Stimulated activated CD8-positive, alpha-beta memory T cell treated with anti-CD3 and anti-CD28 coated beads, Interleukin-7, amount 100 ng/mL, for 24 hours (primary cell): Measurements from ENCODE around the gene FAM83D.
"Not testable (repeated sequence)": the region's sequence is repeated elsewhere in the genome, so short reads cannot be mapped to it uniquely, and the experiment has no call there.

ENCODE experiments used
- DNase-seq: peaks from one replicate; pipeline ENCODE4 v3.0.0-alpha.2; 2020; ENCODE audit warnings: low read depth

The FAM83D gene

DNA sequence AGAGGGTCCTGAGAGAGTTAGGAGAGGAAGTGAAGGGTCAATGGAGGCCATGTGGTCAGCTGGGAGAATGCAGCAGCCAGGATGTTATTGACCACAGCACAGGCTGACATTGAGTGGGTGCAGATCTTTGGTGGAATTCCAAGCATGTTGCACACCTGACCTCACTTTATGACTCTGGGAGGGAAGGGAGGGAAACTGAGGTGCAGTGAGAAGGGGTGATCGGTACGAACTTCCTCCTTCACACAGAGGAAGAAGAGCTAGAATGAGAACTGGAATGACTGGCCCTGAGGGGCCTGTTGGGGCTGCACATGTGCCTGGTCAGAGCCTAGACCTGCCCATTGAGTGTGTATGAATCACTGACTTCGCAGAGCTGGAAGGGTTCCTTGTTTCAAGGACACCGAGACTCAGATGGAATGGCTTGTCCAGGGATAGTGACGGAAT is 9.8 kb downstream of the FAM83D start:
- no peak for DNase-seq

DNA sequence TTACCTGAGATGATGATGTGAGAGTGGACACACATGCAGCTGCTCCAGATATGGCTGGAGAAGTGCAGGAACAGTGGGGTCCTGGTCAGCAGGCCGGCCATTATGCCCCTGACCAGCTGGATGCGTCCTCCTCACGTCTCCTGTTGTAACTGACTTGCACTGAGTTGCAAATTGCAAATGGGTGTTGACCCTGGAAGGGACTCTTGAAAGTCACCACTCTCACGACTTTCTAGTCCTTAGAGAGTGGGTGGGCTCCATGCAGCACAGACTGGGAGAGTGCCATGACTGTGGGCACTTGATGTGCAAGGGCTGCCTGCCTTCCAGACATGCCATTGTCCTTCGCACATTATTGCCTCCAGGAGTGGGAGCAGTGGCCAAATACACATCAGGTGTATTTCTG is 10.8 kb downstream of the FAM83D start:
- DNase-seq, result no peak

DNA sequence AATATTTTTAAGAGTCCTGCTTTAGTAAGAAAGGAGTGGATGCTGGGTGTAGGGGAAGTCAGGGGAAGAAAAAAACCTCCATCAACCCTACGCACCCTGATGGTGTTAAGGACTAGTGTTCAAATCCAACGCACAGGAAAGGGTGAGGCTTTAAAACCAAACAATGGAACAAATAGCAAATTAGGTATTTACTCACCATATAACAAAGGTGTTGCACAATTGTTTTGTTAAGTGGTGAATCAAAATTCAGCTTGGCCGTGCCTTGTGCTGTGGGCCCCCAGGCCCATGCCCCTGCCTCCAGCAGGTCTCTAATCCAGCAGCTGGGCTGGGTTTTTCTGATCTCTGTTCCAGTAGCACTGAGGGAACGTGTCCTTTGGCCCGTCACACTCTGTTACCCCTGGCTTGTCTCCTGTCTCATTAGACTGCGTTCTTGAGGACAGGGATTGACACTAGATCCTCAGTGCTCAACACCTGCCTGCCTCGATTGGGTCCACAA is 11.8 kb downstream of the FAM83D start:
- DNase-seq, result no peak

DNA sequence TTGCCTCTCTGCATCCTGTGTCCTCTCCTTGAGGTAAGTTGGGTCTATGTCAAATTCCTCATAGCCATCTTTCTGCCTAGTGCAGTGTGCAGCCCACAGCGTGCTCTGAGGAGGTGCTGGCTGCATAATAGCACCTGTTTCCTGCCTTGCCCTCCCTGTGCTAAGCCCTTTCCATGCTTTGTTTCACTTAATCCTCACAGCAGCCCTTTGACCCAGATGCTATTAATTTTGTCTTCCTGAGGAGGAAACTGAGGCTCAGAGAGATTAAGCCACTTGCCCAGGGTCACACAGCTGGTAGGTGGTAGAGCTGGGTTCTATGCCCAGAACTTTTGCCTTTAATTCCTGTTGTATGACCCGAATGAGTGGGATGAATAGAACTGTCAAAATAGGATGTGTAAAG is 13.5 kb downstream of the FAM83D start:
- no peak for DNase-seq

DNA sequence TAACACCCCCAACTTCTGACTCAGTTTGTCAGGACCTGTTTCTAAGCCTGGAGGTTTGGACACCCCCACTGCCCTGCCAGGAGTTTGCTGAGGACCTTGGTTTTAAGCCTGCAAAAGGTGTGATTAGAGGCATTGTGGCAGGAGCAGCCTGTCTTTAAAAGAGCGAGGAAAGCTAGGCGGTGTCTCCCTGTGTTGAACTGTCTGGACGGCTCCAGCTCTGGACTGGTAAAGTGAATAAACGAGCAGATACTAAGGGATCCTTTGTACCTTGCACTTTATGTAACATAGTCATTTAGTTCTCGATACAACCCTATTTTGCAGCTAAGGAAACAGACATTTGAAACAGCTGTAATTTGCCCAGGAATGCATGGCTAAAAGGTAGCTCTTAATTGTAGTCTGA is 14.4 kb downstream of the FAM83D start:
- DNase-seq, result no peak

DNA sequence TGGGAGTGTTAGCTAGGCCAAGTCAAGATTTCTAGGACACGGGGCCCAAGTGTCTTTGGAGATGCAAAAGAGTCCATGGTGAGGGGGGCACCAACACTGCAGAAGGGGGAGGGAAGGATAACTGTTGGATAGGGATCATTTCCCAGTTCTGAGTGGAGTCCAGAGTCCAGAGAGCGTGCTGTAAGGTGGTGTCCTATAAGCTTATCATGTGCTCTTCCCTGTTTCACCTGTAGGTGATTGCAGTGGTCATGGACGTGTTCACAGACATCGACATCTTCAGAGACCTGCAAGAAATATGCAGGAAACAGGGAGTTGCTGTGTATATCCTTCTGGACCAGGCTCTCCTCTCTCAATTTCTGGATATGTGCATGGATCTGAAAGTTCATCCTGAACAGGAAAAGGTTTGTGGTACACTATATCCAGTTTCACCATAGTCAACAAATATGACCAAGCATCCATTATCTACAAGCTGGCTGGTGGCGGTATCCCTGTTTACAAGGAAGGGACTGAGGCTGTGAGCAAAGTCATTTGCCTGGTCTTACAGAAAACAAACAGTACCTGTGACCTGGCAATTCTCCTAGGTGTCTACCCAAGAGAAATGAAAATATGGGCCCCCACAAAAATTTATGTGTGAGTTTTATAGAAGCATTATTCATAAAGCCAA is 15.6 kb downstream of the FAM83D start:
- no peak for DNase-seq

DNA sequence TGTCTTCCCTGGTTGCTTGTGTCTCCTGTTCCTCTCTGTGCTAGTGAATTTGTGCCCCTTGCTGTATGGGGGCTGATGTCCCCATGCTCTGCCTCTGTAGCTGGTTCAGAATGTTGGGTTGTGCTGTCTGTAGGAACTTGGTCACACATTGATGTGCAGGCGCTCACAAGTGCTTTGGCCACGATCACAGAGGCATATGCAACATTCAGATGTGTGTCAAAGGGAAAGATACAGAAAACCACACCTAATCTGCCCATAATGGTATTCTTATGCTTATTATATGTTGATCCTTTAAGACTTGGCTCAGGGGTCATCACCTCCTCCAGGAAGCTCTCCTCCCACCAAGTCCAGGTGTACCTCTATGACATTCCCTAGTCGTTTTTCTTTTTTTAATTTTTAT is 18.8 kb downstream of the FAM83D start:
- DNase-seq, result no peak

DNA sequence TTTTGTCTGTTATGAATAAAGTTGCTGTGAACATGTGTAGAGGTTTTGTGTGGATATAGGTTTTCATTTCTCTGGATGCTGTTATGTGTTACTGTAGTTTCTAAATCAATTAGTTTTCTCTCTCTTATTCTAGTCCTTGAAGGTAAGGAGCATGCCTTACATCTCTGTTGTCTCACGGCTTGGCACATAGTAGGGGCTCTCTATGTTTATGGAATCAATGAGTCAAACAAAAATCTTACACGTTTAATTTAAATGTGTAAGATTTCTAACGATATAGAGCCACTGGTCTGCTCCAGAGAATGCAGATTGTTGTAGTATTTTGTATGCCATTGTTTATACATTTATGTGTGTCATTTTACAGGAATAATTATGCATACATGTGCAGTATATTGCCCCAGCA is 20.6 kb downstream of the FAM83D start:
- DNase-seq, result no peak

DNA sequence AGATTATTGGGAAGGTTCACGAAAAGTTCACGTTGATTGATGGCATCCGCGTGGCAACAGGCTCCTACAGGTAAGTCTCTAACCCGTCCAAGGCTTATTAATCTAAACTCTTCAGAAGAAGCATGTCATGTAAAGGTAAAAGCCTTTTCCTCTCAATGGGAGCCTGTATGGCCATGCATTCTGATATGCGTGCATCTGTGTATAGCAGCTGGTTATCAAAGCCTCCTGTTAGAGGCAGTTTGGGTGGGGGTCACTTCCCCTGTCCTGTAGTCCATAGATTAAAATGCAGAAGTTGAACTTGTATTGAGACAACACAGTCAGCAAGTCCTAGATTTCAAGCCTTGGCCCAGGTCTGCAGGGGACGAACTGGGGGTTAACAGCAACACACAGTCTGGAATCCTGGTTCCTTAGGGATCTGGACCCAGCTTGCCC is 21.7 kb downstream of the FAM83D start:
- DNase-seq, result no peak

DNA sequence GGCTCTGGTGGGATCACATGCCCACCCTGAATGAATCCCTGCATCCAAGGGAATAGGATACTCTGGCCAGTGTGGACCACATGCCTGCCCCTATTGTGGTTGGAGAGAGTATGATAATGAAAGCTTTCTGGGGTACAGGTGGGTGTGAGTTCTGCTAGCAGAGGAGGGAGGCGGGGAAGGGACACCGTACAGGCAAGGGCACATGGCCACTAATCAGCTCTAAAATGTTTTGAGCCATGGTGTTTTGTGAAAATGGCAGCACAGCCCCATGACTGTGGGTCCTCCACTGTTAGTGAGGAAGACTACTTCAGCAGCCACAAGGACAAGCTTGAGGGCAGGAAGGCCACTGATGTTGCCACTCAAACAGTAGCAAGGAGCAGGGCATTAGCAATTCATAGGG is 24.0 kb downstream of the FAM83D start:
- no peak for DNase-seq

DNA sequence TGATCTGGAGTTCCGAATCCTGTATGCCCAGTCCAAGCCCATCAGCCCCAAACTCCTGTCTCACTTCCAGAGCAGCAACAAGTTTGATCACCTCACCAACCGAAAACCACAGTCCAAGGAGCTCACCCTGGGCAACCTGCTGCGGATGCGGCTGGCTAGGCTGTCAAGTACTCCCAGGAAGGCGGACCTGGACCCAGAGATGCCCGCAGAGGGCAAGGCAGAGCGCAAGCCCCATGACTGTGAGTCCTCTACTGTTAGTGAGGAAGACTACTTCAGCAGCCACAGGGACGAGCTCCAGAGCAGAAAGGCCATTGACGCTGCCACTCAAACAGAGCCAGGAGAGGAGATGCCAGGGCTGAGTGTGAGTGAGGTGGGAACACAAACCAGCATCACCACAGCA is 25.4 kb downstream of the FAM83D start:
- DNase-seq, result no peak

DNA sequence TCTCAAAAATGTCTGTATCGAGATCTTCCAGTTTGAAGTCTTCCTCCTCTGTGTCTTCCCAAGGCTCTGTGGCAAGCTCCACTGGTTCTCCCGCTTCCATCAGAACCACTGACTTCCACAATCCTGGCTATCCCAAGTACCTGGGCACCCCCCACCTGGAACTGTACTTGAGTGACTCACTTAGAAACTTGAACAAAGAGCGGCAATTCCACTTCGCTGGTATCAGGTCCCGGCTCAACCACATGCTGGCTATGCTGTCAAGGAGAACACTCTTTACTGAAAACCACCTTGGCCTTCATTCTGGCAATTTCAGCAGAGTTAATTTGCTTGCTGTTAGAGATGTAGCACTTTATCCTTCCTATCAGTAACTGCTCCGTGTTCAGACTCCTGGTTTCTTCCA is 25.9 kb downstream of the FAM83D start:
- DNase-seq, result no peak

DNA sequence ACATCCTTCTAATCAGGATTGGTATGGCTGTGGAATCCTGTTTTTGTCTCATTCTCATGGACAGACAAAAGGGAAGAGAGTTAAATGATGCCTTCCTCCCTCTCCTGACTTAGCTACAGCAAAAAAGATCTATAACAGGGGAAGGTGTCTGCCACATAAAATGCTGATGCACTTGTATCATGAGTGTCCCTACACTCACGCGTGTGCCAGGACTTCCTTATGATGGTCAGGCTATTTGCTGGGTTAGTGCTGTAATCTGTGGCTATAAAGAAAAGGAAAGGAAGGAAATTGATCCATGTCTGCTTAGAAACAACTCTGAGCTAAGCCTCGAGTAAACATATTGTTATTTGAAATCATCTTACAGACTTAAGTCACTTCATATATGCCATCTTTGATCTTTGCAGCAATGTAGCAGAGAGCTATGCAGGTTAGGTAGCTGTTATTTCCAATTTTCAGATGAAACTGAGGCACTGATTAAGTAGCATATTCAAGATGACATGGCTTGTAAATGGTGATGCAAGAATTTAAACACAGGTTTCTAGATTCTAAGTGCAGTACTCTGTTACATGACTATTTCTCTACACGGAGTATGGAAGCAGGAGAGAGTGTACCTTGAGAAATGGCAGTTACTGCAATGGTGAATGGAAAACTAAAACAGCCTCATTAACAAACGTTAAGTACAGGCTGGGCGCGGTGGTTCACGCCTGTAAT is 27.6 kb downstream of the FAM83D start:
- no peak for DNase-seq

DNA sequence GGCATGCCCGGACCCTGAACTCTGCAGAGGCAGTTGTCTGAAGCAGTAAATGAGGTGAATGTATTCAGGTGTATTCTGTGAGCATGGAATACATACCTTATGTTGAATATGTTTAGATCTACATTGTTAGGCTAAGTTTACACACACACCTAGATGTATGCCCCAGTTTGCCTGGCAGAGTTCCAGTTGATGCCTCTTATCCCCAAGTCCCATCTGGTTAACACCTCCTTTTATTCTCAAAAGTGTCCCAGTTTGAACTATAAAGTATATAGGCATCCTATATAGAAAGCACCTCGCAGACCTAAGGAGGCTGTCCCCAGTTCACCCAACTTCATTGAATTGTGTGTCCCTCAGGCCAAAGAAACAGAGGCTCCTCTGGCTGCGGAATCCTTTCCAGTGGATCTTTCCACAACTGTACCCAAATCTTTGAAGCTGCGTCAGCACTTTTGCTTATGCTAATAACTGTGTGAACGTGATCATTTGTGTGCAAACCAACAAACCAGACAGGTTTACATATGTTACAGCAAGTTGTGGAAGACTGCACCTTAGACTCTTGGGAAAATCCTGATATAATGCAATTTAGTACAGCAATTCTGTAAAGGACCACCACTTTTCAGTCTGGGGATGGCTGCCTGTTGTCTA is 31.1 kb downstream of the FAM83D start:
- no peak for DNase-seq

DNA sequence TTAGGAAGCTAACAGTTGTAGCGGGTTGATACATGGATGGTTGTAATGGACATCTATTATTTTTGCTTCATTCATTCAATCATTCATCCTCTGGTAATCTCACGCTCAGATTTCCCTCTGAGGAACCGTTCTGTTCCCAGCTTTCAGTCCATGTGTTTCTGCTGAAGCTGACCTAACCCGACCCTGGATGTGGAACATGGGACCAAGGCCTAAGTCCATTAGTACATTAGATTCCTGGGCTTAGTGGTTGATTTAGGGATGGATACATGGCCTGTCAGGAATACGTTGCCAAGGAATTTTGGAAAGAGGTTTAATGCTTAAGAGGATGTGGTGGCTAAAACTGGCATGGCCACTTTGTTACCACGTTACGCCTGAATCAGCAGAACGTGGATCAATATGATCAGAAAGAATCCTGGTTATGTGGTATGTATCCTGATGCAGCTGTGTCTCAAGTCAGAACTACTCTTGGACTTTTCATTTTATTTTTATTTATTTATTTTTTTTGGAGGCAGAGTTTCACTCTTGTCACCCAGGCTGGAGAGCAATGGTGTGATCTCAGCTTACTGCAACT is 31.8 kb downstream of the FAM83D start:
- no peak for DNase-seq

DNA sequence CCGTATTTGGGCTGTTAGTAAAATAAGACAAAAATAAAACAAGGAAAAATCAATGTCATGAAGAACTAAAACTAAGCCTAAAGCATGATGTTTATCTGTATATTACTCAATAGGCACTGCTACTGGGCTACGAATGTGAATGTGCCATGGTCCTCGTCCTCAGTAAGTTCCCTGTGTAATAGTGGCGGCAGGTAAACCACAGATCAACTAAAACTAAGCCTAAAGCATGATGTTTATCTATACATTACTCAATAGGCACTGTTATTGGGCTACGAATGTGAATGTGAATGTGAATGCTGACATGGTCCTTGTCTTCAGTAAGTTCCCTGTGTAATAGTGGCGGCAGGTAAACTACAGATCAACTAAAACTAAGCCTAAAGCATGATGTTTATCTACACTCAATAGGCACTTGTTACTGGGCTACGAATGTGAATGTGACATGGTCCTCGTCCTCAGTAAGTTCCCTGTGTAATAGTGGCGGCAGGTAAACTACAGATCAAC is 34.0 kb downstream of the FAM83D start:
- not testable (repeated sequence) for DNase-seq

DNA sequence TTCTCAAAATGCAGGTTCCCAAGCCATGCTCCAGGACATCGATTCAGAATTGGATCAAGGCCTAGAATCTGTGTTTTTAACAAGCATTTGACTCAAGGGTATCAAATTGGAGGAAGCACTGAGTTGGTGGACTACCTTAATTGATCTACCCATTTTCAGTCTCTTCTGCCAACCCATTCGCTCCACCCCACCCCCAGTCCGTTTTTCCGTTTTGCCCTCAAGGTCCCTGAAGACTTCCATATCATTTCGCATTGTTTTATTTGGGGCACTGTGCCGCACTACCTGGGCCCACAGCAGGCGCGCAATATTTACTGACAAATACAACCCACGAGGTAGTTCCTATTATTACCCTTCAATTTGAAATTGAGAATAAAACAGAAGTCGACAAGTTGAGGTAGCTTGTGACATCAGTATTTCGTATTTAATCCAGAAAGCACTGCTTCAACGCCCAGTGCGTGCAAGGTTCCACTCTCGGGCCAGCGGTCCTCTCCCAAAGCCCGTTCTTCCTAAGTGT is 35.4 kb downstream of the FAM83D start:
- peak; percentile 3 for DNase-seq

DNA sequence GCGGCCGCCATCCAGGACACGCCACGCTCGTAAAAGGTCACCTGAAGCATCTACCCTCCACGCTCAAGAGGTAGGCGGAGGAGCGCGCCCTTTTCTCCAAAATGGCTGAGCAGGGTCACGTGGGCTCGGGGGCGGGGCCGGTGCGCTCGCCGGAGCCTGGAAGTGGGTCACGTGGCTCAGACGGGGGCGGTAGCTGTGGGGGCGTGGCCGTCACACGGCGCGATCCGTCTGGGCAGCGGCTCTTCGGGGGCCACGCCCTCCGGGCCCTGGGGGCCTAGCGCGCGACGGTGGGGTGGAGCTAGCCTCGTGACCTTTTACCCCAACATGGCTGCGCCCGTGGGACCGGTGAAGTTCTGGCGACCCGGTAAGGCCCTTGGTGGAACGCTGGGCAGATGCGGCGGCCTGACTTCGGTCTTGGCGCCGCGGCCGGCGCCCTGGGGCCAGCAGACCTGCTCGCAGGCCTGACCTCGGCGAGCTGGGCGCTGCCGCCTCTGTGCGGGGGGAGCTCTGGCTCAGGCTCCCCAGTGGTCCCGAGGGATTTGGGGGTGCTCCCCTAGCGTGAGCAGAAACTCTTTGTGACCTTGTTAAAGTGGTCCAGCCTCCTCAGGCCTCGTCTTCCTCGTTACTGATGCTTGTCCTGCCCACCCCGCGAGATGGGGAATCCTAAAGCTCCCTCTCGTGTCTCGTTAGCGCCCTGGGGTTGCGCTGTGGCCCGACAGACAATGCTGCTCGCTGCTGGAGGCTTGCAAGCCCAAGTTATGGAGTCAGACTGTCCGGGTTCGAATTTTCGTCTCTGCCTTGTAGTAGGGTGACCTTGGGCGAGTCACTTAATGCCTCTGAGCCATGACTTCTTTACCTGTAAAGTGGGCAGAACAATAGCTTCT is 36.1 kb downstream of the FAM83D start, which contains the start of gene DHX35:
TSS of gene DHX35 (plus strand) at position 301 of the 884 bp plus-strand sequence. CDS start at position 325, 24 bp downstream.
- DNase-seq, result peak; percentile 97

DNA sequence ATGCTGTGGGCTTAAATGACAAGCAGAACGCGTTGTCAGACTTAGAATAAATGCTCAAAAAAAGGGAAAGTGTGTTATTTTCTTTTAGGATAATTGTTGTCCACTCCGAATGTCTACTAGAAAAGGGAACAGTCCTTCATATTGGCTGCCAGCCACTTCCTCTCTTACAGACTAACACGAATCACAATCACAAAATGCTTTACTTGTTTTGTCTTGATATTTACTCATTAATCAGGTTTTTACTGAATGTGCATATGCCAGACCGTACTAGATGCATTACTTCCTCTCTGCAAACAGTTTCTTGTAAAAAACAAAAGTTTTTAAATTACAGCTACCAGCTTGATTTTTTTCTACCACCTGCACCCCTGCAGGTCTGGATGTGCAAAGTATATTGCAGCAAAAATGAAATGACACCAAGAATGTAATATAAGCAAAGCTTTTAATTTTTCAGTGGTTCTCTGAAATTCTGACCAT is 36.7 kb downstream of the FAM83D start:
- no peak for DNase-seq

DNA sequence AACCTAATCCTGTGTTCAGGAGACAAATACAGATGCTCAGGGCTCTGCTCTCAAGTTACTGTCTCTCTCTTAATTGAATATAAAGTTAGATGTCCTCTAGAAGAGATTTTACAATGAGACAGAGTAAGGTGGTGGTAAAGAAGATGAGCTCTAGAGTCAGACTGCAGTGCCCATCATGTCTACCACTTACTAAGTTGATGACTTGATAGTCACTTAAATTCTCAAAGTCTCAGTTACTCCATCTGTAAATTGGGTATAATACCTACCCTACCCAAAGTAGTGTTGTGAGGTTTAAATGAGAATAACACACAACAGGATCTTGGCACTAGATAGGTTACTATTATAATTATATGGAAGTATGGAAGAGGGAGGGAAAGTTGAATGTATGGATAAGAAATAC is 37.5 kb downstream of the FAM83D start:
- DNase-seq, result no peak

DNA sequence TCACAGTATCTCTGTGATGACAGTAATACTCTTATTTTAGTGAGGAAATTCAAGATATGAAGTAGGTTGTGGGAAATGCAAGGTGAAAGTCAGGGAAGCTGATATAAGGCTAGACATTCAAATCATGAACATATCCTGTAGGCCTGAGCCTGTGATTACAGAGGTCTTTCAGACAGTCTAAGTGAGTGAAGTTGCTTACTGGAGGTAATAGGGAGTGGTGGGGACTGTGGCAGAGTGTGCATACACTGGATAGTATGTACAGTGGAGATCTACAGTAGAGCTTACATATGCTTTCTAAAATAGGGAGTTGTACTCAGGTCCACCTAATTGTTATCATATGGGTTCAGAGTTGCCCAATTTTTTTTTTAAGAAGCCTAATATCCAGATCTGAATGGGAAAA is 39.0 kb downstream of the FAM83D start:
- DNase-seq, result no peak
